Stimulated activated CD8-positive, alpha-beta memory T cell treated with anti-CD3 and anti-CD28 coated beads, Interleukin-15, amount 100 ng/mL, for 48 hours (primary cell): ENCODE measurements around the gene RASL10A.
A peak's percentile ranks its signal among the peaks of the same experiment; 100 is the strongest.

Source experiments
- DNase-seq, 2 donors: peaks; one replicate each; pipeline ENCODE4 v3.0.0-alpha.2; 2020; ENCODE audit warnings: low read depth in 2 of 2

The RASL10A gene

DNA sequence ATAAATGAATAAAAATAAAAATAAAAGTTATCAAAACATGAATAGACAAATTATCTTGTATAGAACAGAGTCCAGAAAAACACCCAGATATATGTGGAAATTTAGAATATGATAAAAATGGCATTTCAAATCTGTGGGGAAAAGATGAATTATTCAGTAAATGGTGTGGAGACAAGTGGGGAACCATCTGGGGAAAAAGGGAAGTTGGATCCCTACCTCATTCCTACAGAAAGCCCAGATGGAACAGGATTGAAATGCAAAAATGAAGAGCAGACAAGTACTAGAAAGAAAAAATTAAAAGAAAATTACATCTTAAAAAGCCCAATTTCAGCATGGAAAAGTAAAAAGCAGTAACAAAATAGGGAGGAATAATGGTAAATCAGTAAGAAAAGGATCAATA lies 8.1 kb upstream of the RASL10A start:
- no peak for DNase-seq

DNA sequence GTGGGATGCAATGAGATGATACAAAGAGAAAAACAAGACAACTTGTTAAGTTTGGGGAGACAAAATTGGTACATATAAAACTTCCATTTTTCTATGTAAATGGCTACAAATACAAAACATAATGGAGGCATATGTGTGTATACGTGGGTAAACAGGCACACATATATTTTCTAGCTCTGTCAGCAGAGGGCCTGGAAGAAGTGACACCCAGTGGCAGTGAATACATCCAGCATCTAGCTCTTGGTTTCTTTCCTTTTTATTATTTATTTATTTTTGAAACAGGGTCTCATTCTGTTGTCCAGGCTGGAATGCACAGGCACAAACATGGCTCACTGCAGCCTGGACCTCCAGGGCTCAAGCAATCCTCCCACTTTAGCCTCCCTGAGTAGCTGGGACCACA lies 5.0 kb upstream of the RASL10A start:
- no peak for DNase-seq

DNA sequence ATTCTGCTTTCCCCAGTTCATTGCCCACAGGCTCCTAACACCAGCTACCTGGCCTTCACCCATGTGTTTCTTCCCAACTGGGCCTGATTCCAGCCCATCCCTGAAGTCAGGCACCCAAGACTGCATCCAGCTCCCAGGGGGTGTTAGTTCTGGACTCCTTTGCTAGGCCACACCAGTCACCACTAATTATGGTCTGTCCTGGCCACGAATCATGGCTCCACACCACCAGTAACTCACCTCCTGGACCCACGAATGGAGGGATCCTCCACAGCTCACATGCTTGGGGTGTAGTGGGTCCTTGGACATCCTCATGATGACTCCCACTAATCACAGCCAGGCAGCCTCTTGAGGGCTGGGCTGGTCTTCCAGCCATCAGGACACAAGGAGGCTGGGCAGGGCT lies 3.6 kb upstream of the RASL10A start:
- no peak for DNase-seq

DNA sequence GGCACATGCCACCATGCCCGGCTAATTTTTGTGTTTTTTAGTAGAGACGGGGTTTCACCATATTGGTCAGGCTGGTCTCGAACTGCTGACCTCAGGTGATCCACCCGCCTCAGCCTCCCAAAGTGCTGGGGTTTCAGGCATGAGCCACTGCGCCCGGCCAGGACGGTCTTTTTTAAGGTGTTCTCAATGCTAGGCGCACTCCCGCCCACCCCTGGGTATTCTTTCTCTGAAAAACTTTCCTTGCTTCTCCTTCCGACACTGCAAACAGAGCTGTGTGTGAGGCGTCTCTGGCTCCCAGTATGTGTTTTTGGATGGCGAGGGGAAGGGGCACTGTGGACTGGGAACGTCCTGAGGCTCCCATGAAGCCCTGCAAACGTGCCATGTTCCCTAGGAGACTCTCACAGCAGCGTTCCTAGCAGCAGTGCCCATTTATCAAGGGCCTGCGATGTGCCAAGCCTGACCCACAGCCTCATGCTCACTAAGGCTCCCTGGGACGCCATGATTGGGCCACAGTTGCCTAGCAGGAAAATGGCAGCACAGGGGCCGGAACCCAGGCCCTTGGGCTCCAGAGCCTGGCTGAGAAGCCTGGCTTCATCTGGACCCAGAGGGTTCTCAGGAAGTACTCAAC lies 2.4 kb upstream of the RASL10A start:
- no peak for DNase-seq

DNA sequence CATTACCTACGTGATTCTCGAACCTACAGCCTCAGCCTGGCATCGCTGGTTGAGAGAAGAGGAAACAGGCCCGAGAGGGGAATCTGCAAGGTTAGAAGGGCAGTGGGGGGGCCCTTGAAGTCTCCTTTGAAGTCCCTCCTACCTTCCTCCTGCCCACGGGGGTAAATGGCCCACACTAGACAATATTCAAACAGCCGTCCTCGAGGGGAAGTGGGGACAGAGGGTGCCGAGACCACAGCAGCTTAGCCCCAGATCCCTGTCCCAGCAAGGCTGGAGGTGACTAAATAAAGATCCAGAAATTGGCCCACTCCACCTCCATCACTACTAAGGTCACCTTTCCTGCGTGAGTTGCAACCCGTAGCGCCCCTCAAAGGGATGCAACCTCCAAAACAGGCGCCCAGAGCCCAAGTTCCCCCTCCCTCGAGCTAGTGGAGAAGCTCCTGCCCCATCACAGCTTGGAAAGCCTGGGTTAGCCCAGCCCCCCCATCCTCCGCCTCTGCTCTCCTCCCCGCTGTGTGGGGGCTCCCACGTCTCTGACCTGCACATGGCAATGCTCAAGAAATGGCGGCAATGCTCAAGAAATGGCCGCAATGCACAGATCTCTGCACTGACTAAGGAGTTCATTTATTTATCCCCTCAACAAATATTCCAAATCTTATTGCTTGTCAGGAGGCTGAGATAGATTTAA lies 788 bp upstream of the RASL10A start:
- no peak for DNase-seq

GRCh38 chr22:29314537-29315285 lies 786 bp downstream of the RASL10A start:
- DNase-seq: no peak

DNA sequence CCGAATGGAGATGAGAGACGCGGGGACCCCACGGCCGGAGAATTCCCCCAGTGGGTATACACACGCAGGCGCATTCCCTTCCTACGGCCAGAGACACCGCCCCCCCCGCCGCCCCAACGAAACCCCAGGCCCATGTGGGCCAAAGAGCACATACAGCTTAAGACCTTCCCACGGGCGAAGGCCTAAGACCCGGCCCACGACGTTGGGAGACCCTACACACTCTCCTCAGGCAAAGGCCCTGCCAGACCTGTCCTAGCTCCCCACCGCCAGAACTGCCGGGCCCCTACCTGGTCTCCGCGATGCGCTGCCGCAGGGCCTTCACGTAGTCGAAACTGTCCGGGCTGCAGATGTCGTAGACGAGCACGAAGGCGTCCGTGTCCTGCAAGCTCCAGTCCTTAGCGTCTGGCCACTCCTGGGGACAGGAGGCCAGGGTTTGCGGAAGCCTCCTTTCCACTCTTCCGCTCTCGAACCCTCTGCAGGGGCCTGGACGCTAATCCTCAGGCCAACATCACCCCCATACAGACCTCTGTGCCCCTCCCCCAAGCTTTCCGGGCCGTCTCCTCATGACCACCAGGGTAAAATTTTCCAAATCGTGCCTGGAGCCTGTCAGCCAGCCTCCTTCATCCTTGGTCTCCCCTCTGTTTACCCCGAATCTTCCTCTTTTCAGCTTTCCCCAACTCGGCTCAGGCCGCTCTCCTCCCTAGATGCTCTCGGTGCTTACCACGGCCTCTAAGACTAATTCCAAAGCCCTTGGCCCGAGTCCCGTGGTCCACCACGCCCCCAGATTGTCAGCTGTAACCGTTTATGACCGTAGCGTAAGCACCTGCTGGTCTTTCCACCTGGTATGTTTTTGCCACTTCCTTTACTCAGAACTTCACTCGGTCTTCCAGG lies 1.7 kb downstream of the RASL10A start:
- no peak for DNase-seq

DNA sequence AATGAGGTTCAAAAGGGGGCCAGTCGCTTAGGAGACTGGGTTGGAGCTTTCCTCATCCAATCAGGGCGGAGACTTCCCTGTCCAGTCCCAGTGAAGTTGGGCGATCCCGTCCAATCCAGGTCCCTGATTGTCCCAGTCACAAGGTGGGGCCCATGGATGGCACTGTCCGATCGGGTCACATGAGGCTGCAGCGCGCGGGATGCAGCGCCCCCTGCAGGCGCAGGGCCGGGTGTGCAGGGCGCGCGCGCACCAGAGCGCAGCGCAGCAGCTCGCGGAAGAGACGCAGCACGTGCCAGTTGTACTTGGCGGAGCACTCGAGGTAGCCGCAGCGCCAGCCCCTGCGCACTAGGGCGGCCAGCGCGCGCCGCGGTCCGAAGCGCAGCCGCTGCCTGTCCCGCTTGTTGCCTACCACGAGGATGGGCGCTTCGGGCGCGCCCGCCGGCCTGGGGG lies 2.3 kb downstream of the RASL10A start:
- peak in 1 of 2 donors; percentile 25 for DNase-seq

GRCh38 chr22:29312218-29313125 lies 3.0 kb downstream of the RASL10A start:
- no peak for DNase-seq

GRCh38 chr22:29311464-29312217 lies 3.9 kb downstream of the RASL10A start:
- DNase-seq: no peak

DNA sequence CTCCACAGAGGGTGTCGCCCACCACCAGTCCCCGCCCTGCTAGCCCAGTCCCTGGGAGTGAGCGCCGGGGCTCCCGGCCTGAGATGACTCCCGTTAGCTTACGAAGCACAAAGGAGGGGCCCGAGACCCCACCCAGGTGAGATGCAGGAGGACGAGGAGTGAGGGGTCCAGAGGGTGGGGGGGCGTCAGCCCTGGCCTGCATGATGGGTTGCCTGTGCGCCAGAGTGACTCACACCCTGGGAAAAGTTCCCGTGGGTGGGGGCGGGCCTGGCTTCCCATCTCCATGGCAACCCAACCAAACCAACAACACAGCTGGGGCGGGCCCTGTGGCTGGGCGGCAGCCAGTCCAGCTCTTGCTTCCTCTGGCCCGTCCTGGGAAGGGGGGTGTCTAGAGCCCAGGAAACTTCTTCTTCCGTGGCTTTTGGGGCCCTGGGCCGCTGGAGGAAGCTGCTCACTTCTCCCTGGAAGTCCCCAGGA lies 4.6 kb downstream of the RASL10A start:
- DNase-seq: peak; percentile 66 to 71

DNA sequence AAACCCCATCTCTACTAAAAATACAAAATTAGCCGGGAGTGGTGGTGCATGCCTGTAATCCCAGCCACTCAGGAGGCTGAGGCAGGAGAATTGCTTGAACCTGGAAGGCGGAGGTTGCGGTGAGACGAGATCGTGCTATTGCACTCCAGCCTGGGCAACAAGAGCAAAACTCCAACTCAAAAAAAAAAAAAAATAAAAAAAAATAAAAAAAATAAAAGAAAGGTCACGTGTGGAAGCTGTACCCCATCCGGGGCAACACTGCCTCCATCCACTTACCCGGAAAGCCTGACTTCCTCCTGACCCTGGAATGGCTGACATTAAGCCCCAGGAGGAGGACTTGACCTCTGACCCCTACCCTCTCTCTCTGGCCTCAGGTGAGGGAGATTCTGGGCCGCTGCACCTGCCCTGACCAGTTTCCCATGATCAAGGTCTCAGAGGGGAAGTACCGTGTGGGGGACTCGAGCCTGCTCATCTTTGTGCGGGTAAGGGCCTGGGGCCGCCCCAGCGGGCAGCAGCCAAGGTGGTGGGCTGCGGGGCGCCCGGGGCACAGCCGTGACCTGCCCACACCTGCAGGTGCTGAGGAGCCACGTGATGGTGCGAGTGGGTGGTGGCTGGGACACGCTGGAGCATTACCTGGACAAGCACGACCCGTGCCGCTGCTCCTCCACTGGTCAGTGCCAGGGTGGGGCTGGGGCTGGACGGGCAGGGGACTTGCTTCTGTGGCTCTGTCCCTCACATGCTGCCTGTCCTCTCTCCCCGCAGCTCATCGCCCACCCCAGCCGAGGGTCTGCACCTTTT lies 5.2 kb downstream of the RASL10A start:
- no peak for DNase-seq

GRCh38 chr22:29309332-29310064 lies 6.0 kb downstream of the RASL10A start:
- DNase-seq: no peak

GRCh38 chr22:29308791-29309262 lies 6.7 kb downstream of the RASL10A start:
- DNase-seq: peak; percentile 23 to 42

DNA sequence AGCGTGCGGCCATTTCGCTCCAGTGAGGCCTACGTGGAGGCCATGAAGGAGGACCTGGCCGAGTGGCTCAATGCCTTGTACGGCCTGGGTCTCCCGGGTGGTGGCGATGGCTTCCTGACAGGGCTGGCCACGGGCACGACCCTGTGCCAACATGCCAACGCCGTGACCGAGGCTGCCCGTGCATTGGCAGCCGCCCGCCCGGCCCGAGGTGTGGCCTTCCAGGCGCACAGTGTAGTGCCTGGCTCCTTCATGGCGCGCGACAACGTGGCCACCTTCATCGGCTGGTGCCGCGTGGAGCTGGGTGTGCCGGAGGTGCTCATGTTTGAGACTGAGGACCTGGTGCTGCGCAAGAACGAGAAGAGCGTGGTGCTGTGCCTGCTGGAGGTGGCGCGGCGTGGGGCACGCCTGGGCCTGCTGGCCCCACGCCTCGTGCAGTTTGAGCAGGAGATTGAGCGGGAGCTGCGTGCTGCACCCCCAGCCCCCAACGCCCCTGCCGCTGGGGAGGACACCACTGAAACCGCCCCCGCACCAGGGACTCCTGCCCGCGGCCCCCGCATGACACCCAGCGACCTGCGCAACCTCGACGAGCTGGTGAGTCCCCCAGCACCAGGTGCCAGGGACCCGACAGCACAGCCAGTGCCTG lies 7.2 kb downstream of the RASL10A start:
- DNase-seq: no peak

GRCh38 chr22:29307596-29308147 lies 7.8 kb downstream of the RASL10A start:
- DNase-seq: no peak

GRCh38 chr22:29306835-29307595 lies 8.5 kb downstream of the RASL10A start:
- no peak for DNase-seq
